Lower leg skin (tissue), 3 donors: ENCODE measurements around the gene EFCAB8.

Source experiments
- CTCF ChIP-seq, 3 donors: fragments of 450-650 bp; IDR thresholded peaks; one replicate each; pipeline ENCODE4 v1.5.1; 2016; ENCODE audit warnings: antibody characterized with exemption in 3 of 3, mild to moderate bottlenecking in 3 of 3, moderate library complexity in 2 of 3
- POLR2A ChIP-seq, 2 donors: fragments of 450-650 bp; IDR thresholded peaks; one replicate each; pipeline ENCODE4 v1.6.1; 2016 to 2017; ENCODE audit warnings: antibody characterized with exemption in 2 of 2, mild to moderate bottlenecking in 1 of 2, moderate library complexity in 1 of 2

GRCh38 chr20:32982617-32983458, 124.1 kb downstream of the EFCAB8 start:
- no peak for TF ChIP-seq CTCF (IDR thresholded peaks at IDR 0.05)
- TF ChIP-seq POLR2A (IDR thresholded peaks at IDR 0.05), result no peak
